Right lobe of liver (tissue), 6 donors: ENCODE results near the gene TMSB10. TPM values are rescaled to one million over a fixed set of nuclear protein-coding genes. Genes with fewer than 3 reads are reported as not detected.

ENCODE experiments used
- ATAC-seq, 4 donors: fragments of 200-7000 bp; cut with Tn5 transposase; one replicate each; pipeline ENCODE4 v1.9.1; 2020; ENCODE audit warnings: mild to moderate bottlenecking in 4 of 4, moderate library complexity in 4 of 4
- DNase-seq, 3 donors: peaks; one replicate each; pipeline ENCODE4 v3.0.0-alpha.2; 2020
- H3K27ac ChIP-seq, 3 donors: fragments of 200-600 bp; one replicate each; pipeline ENCODE4 v1.8.0; 2022
- H3K27me3 ChIP-seq, 2 donors: fragments of 200-600 bp; one replicate each; pipeline ENCODE4 v1.8.0; 2022
- H3K36me3 ChIP-seq, 4 donors: fragments of 200-600 bp; sonication (generic) in 1 of 4; one replicate each; pipeline versions ENCODE4 v1.5.1 to v1.8.0; 2017 to 2022; ENCODE audit warnings: control low read depth in 1 of 4
- H3K4me1 ChIP-seq, 4 donors: fragments of 200-600 bp; sonication (generic) in 1 of 4; one replicate each; pipeline versions ENCODE4 v1.5.1 to v1.8.0; 2017 to 2022; ENCODE audit warnings: control low read depth in 1 of 4
- H3K4me3 ChIP-seq, 3 donors: fragments of 200-600 bp; one replicate each; pipeline ENCODE4 v1.8.0; 2022
- H3K9me3 ChIP-seq, 4 donors: fragments of 200-600 bp; sonication (generic) in 1 of 4; one replicate each; pipeline versions ENCODE4 v1.5.1 to v1.8.0; 2017 to 2022; ENCODE audit warnings: control low read depth in 1 of 4
- CTCF ChIP-seq, 4 donors: fragments of 200-600 bp in 3 of 4; fragments of 450-650 bp in 1 of 4; IDR thresholded peaks; one replicate each; pipeline versions ENCODE4 v1.5.1 to v1.8.0; 2016 to 2022; ENCODE audit warnings: antibody characterized with exemption in 4 of 4, mild to moderate bottlenecking in 2 of 4
- POLR2A ChIP-seq: fragments of 450-650 bp; IDR thresholded peaks from one replicate; pipeline ENCODE4 v1.6.1; 2017; ENCODE audit warnings: antibody characterized with exemption, mild to moderate bottlenecking
- WGBS: methylation state at CpG from one replicate; pipeline ENCODE4 v1.1.6; 2018; ENCODE audit warnings: low coverage, low lambda C conversion rate; ENCODE audit not compliant: insufficient coverage; ENCODE audit errors: missing lambda C conversion rate; 5-methylcytosine and 5-hydroxymethylcytosine counted together
- intact Hi-C, 2 donors: fragments of 100-400 bp; cut with DNase I; formaldehyde crosslinking; loops; one replicate each; pipeline versions ENCODE4 v1.11.2 to v1.14.1; 2022
- total RNA-seq, 6 experiments: library from RNA; depleted of rRNA in 2 of 6; stranded (reverse); fragments of >200 nt in 2 of 6; fragmentation: NEBNext Ultra II Directional in 3 of 6; extraction: Animal tissue kit (Norgen Biotek cat#: 25700) in 3 of 6; gene quantifications; one replicate each; pipeline versions ENCODE4 v1.1.0 to v1.2.4, GENCODE V29; 2016 to 2023
- donor health status: DM: no; HTN: yes; CAD: no.
- donor health status: DM: no; HTN: no; CAD: no.
- donor health status: DM: no; HTN: no; CAD: no.
- donor health status: DM: no; HTN: yes; CAD: no.
- donor health status: DM: no; HTN: yes; CAD: no.

Gene TMSB10
- total RNA-seq, 6 experiments from 2014 or later, result 77.3 to 814 (median 270) TPM

GRCh38 chr2:84858123-84858522, 47.3 kb upstream of the TMSB10 start:
- DNase-seq (peak in 1 of 3 donors; percentile 30), ATAC-seq (no peak)
- Histone ChIP-seq H3K4me3 (no peak overlapping the region), H3K4me1 (no peaks in the 10 kb centered on the region), H3K27me3 (no peaks in the 10 kb centered on the region), H3K36me3 (no peaks in the 10 kb centered on the region), H3K9me3 (no peaks in the 10 kb centered on the region), H3K27ac (no peak overlapping the region)
- 83% methylated on average over 3 of the region's 3 CpGs for WGBS
- no peak for TF ChIP-seq POLR2A
- peak in 3 of 4 donors; percentile 17 to 29 (median 20) for TF ChIP-seq CTCF (IDR thresholded peaks at IDR 0.05)
- intact Hi-C loops, result no loop called here

GRCh38 chr2:84858937-84859336, 46.5 kb upstream of the TMSB10 start:
- Histone ChIP-seq H3K4me1 (no peaks in the 10 kb centered on the region), H3K36me3 (no peaks in the 10 kb centered on the region), H3K4me3 (no peak overlapping the region), H3K27me3 (no peaks in the 10 kb centered on the region), H3K27ac (no peak overlapping the region), H3K9me3 (no peaks in the 10 kb centered on the region)
- 51% methylated on average over 3 of the region's 3 CpGs for WGBS
- TF ChIP-seq CTCF (IDR thresholded peaks at IDR 0.05), result no peak
- TF ChIP-seq POLR2A, result no peak
- intact Hi-C loops, result no loop called here
- DNase-seq (no peak), ATAC-seq (no peak)

- 100% methylated on average over 2 of the region's 6 CpGs for WGBS
- no peak for ATAC-seq
- no peak overlapping the region for H3K27ac ChIP-seq
- intact Hi-C loops, result no loop called here
- no peaks in the 10 kb centered on the region for H3K4me1 ChIP-seq
- no peak overlapping the region for H3K4me3 ChIP-seq
- H3K27me3 ChIP-seq, result no peaks in the 10 kb centered on the region
- TF ChIP-seq POLR2A (no peak), CTCF (IDR thresholded peaks at IDR 0.05) (no peak)
- no peak for DNase-seq
- H3K9me3 ChIP-seq, result no peaks in the 10 kb centered on the region
- no peaks in the 10 kb centered on the region for H3K36me3 ChIP-seq
These were observed 43.9 kb upstream of the TMSB10 start for GRCh38 chr2:84861539-84861938.

- no peak for DNase-seq
- Histone ChIP-seq H3K9me3 (no peaks in the 10 kb centered on the region), H3K4me3 (no peak overlapping the region), H3K4me1 (no peaks in the 10 kb centered on the region), H3K27me3 (no peaks in the 10 kb centered on the region), H3K36me3 (no peaks in the 10 kb centered on the region), H3K27ac (no peak overlapping the region)
- TF ChIP-seq POLR2A (no peak), CTCF (IDR thresholded peaks at IDR 0.05) (no peak)
- WGBS, result 76% methylated on average over 4 of the region's 6 CpGs
- no peak for ATAC-seq
- intact Hi-C loops, result no loop called here
These were observed 43.5 kb upstream of the TMSB10 start for GRCh38 chr2:84862006-84862405.

- no peak overlapping the region for H3K27ac ChIP-seq
- 13% methylated on average over 2 of the region's 6 CpGs for WGBS
- ATAC-seq (peak; percentile 57 to 73 (median 64)), DNase-seq (no peak)
- no peaks in the 10 kb centered on the region for H3K27me3 ChIP-seq
- no peak overlapping the region for H3K4me3 ChIP-seq
- TF ChIP-seq CTCF (IDR thresholded peaks at IDR 0.05), result peak; percentile 34 to 47 (median 40)
- no peak for TF ChIP-seq POLR2A
- intact Hi-C loops, result no loop called here
- no peaks in the 10 kb centered on the region for H3K9me3 ChIP-seq
- no peaks in the 10 kb centered on the region for H3K4me1 ChIP-seq
- H3K36me3 ChIP-seq, result no peaks in the 10 kb centered on the region
These were observed 40.2 kb upstream of the TMSB10 start for GRCh38 chr2:84865181-84865783.
